PFSK-1 (cell line): ENCODE data around the gene RNF220.

Source experiments
- FOXP2 ChIP-seq: optimal IDR thresholded peaks from 2 replicates; pipeline ENCODE3; 2011; ENCODE audit warnings: borderline replicate concordance, control low read depth, inconsistent platforms; ENCODE audit not compliant: insufficient read depth; ENCODE audit errors: extremely low read length, extremely low read depth
- POLR2AphosphoS5 ChIP-seq: IDR thresholded peaks from 2 replicates; pipeline ENCODE4 v1.6.1; 2012; ENCODE audit warnings: low read depth, mild to moderate bottlenecking, control low read depth, low read length, moderate library complexity
- SIN3A ChIP-seq: IDR thresholded peaks from 2 replicates; pipeline ENCODE4 v1.6.1; 2012; ENCODE audit warnings: mild to moderate bottlenecking, low read length, moderate library complexity, borderline replicate concordance; ENCODE audit not compliant: insufficient read depth
- TAF1 ChIP-seq: IDR thresholded peaks from 2 replicates; pipeline ENCODE4 v1.6.1; 2012; ENCODE audit warnings: low read length, control low read depth, borderline replicate concordance; ENCODE audit not compliant: insufficient read depth
- TF ChIP-seq, protein P1 (sequence below), 2 experiments: IDR thresholded peaks; 2 replicates each; pipeline versions ENCODE4 v1.6.1 to v1.8.0; 2011 to 2012; ENCODE audit warnings: low read depth in 2 of 2, low read length in 2 of 2, control low read depth in 1 of 2, inconsistent platforms in 1 of 2, mild to moderate bottlenecking in 1 of 2, moderate library complexity in 1 of 2; ENCODE audit not compliant: insufficient read depth in 1 of 2

The RNF220 gene

DNA sequence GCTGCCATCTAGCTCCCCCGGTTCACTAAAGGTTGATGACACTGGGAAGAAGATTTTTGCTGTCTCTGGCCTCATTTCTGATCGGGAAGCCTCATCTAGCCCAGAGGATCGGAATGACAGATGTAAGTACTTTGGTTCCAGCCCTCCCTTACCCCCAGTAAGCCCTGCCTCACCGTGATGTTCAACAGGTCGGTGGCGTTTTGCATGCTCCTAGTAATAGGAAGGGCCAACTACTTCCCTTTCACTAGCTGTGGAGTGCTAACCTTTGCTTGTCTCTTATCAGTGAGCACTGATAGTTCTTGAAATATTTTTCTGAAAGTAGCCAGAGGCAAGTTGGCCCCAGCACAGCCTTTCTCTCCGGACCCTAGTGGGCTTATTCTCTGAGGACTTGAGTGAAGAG, 7.5 kb downstream of the RNF220 start:
- no peak for TF ChIP-seq POLR2AphosphoS5
- no peak for TF ChIP-seq FOXP2
- no peak for TF ChIP-seq SIN3A
- no peak for TF ChIP-seq TAF1
- TF ChIP-seq, protein P1, sequence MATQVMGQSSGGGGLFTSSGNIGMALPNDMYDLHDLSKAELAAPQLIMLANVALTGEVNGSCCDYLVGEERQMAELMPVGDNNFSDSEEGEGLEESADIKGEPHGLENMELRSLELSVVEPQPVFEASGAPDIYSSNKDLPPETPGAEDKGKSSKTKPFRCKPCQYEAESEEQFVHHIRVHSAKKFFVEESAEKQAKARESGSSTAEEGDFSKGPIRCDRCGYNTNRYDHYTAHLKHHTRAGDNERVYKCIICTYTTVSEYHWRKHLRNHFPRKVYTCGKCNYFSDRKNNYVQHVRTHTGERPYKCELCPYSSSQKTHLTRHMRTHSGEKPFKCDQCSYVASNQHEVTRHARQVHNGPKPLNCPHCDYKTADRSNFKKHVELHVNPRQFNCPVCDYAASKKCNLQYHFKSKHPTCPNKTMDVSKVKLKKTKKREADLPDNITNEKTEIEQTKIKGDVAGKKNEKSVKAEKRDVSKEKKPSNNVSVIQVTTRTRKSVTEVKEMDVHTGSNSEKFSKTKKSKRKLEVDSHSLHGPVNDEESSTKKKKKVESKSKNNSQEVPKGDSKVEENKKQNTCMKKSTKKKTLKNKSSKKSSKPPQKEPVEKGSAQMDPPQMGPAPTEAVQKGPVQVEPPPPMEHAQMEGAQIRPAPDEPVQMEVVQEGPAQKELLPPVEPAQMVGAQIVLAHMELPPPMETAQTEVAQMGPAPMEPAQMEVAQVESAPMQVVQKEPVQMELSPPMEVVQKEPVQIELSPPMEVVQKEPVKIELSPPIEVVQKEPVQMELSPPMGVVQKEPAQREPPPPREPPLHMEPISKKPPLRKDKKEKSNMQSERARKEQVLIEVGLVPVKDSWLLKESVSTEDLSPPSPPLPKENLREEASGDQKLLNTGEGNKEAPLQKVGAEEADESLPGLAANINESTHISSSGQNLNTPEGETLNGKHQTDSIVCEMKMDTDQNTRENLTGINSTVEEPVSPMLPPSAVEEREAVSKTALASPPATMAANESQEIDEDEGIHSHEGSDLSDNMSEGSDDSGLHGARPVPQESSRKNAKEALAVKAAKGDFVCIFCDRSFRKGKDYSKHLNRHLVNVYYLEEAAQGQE (IDR thresholded peaks at IDR 0.05; ENCODE audit: insufficient read depth in 1 of 2, low read depth in 2 of 2, low read length in 2 of 2): no peak

DNA sequence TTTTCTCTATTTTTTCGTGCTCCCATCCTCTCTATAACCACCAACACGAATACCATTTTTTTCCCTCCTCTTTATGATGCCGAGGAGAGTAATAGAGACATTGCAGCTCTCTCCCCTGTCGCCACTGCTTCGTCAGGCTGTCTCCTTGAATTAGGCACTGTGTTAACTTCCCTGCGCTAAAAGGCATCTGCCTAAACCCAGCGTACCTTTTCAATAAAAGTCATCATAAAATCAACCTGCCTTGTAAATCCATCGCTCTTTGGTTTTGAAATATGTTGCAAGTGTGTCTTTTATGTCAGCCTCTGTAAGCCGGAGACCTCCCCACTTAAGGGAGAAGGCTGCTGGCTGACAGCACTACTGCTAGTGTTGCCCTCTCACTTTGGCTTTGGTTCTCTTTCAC, 8.7 kb downstream of the RNF220 start:
- TF ChIP-seq SIN3A (no peak), POLR2AphosphoS5 (no peak), FOXP2 (no peak), TAF1 (no peak)
- TF ChIP-seq, protein P1 (IDR thresholded peaks at IDR 0.05; ENCODE audit: insufficient read depth in 1 of 2, low read depth in 2 of 2, low read length in 2 of 2): no peak

DNA sequence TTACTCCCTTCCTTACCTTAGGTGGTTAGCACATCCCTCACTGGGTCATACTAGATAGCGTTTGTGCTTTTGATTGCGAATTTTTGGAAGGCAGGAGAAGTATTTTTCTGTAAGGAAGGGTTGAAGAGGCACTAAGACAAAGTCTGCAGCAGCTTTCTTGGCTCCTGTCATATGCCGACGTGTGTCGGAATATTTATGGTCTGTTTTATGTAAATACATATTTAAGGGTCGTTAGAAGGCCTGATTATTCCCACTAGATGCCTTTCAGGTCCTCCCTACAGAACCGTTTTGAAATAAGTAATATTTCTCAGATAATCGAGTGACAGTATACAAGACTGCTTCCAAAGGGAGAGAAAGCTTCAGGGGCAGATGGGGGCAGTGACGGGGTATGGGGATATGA, 10.0 kb downstream of the RNF220 start:
- TF ChIP-seq SIN3A (no peak), TAF1 (no peak), FOXP2 (no peak), POLR2AphosphoS5 (no peak)
- TF ChIP-seq, protein P1 (IDR thresholded peaks at IDR 0.05; ENCODE audit: insufficient read depth in 1 of 2, low read depth in 2 of 2, low read length in 2 of 2): no peak

DNA sequence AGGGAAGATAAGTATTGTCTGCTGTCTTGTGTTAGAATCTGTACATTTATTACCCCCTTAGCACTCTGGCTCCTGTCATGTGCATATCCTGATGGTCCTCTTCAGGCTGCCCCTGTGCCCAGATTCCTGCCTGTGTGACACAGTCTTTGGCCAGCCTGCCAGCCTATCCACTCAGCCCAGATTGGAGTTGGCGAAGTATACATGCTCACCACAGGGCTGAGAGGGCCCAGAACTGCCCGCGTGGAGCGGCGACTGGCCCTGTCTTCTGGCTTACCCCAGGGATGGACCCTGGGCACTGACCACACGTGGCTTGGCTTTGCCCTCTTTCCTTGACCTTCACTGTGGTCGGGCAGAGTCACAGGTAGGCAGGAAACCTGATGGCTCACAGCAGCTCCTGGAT, 11.4 kb downstream of the RNF220 start:
- TF ChIP-seq SIN3A: no peak
- TF ChIP-seq POLR2AphosphoS5: no peak
- TF ChIP-seq, protein P1 (IDR thresholded peaks at IDR 0.05; ENCODE audit: insufficient read depth in 1 of 2, low read depth in 2 of 2, low read length in 2 of 2): no peak
- TF ChIP-seq FOXP2: no peak
- TF ChIP-seq TAF1: no peak
